Thoracic aorta (tissue), 2 donors: Measurements from ENCODE around the gene WDR18. TPM values are rescaled to one million over a fixed set of nuclear protein-coding genes. Genes with fewer than 3 reads are reported as not detected.

Experiments
- ATAC-seq: fragments of 150-250 bp; one replicate; pipeline ENCODE4 v1.8.0; 2017; ENCODE audit warnings: low read depth; ENCODE audit not compliant: insufficient number of reproducible peaks, low FRiP score
- DNase-seq: peaks from one replicate; pipeline ENCODE4 v3.0.0-alpha.2; 2020; ENCODE audit warnings: low spot score
- H3K27ac ChIP-seq, 2 donors: fragments of 200-600 bp; sonication (generic); 1 replicate in 1 of 2; 2 replicates in 1 of 2; pipeline ENCODE4 v1.5.1; 2016; ENCODE audit warnings: mild to moderate bottlenecking in 2 of 2, moderate library complexity in 2 of 2
- H3K27me3 ChIP-seq: fragments of 200-600 bp; sonication (generic); replicated peaks from 2 replicates; pipeline ENCODE4 v1.6.0; 2016; ENCODE audit warnings: mild to moderate bottlenecking; ENCODE audit not compliant: insufficient read depth
- H3K36me3 ChIP-seq: fragments of 200-600 bp; sonication (generic); one replicate; pipeline ENCODE4 v1.5.1; 2016
- H3K4me1 ChIP-seq, 2 donors: fragments of 200-600 bp; sonication (generic); 1 replicate in 1 of 2; 2 replicates in 1 of 2; pipeline versions ENCODE4 v1.5.1 to v1.6.0; 2016; ENCODE audit warnings: low read depth in 2 of 2, mild to moderate bottlenecking in 1 of 2; ENCODE audit not compliant: control insufficient read depth in 1 of 2
- H3K4me3 ChIP-seq: fragments of 200-600 bp; sonication (generic); 2 replicates; pipeline ENCODE4 v1.5.1; 2016; ENCODE audit warnings: mild to moderate bottlenecking
- H3K9me3 ChIP-seq: fragments of 200-600 bp; sonication (generic); 2 replicates; pipeline ENCODE4 v1.5.1; 2016
- total RNA-seq, 2 donors: library from RNA; depleted of rRNA; stranded (reverse); fragments of >200 nt; gene quantifications; one replicate each; pipeline versions ENCODE4 v1.1.0 to v1.2.3, GENCODE V29; 2016
- TF ChIP-seq, protein P1 (sequence below): fragments of 200-600 bp; sonication (generic); IDR thresholded peaks from one replicate; pipeline ENCODE4 v1.5.1; 2019; ENCODE audit warnings: antibody characterized with exemption

Gene WDR18
- total RNA-seq, 2 donors from 2014 or later = 6.8 to 27.6 TPM

DNA sequence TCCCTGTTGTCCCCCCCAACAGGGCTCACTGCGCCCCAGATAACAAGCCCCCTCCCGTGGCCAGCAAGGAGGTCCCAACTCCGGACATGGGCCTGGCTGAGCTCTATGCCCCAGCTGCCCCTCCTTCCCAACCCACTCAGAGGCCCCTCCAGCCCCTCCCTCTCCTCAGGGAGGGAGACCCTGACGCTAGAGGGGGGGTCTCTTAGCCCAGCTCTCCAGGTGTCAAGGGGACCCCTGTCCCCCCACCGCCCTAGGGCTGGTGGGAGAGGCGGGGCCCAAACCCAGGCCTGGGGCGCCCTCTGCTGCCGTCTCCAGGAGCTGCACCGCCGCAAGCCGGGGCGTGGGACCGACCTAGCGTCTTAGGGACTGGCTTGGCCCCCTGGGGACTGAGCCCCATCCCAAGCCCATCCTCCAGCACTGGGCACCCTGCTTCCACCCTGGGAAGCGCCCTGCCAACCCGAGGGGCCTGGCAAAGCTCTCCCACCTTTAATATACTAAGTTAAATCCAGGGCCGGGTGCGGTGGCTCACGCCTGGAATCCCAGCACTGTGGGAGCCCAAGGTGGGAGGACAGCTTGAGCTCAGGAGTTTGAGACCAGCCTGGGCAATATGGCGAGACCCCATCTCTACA is 17.5 kb downstream of the WDR18 start:
- H3K27ac ChIP-seq = no peak overlapping the region
- no peaks in the 10 kb centered on the region for H3K36me3 ChIP-seq
- DNase-seq = no peak
- peaks cover 0 to 3% of the 10 kb centered on the region in 2 donors for H3K4me1 ChIP-seq
- H3K27me3 ChIP-seq = peaks cover 7% of the 10 kb centered on the region
- no peak for ATAC-seq
- H3K4me3 ChIP-seq = peak overlapping the region; percentile 32
- TF ChIP-seq, protein P1, sequence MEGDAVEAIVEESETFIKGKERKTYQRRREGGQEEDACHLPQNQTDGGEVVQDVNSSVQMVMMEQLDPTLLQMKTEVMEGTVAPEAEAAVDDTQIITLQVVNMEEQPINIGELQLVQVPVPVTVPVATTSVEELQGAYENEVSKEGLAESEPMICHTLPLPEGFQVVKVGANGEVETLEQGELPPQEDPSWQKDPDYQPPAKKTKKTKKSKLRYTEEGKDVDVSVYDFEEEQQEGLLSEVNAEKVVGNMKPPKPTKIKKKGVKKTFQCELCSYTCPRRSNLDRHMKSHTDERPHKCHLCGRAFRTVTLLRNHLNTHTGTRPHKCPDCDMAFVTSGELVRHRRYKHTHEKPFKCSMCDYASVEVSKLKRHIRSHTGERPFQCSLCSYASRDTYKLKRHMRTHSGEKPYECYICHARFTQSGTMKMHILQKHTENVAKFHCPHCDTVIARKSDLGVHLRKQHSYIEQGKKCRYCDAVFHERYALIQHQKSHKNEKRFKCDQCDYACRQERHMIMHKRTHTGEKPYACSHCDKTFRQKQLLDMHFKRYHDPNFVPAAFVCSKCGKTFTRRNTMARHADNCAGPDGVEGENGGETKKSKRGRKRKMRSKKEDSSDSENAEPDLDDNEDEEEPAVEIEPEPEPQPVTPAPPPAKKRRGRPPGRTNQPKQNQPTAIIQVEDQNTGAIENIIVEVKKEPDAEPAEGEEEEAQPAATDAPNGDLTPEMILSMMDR = peak; percentile 91
- no peaks in the 10 kb centered on the region for H3K9me3 ChIP-seq

DNA sequence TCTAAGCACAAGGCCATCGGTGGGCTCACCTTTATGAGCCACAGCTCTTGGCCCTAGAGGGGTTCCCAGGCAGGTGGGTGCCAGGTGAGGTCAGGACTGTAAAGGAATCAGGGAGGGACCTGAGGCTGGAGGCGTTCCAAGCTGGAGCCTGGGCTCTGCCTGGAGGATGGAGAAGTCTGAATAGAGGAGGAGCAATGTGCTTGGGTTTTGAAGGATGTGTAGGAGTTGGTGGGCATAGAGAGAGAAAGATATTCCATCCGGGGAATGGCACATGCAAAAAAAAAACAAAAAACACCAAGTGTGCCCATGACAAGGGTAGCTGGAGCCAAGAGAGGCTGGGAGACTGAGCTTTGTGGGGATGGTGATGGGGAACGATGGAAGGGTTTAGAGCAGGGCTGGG is 18.5 kb downstream of the WDR18 start:
- no peaks in the 10 kb centered on the region for H3K9me3 ChIP-seq
- no peaks in the 10 kb centered on the region for H3K36me3 ChIP-seq
- no peak overlapping the region for H3K4me3 ChIP-seq
- TF ChIP-seq, protein P1 = no peak
- DNase-seq (no peak), ATAC-seq (no peak)
- peaks cover 0 to 3% of the 10 kb centered on the region in 2 donors for H3K4me1 ChIP-seq
- no peak overlapping the region for H3K27ac ChIP-seq
- H3K27me3 ChIP-seq = peaks cover 7% of the 10 kb centered on the region

DNA sequence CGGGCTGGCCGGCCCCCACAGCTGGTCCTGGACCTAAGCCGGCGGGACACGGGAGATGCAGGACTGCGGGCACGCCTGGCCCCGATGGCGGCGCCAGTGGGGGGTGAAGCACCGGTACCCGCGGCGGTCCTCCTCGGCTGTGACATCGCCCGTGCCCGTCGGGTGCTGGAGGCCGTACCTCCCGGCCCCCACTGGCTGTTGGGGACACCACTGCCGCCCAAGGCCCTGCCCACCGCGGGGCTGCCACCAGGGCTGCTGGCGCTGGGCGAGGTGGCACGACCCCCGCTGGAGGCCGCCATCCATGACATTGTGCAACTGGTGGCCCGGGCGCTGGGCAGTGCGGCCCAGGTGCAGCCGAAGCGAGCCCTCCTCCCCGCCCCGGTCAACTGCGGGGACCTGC is 19.1 kb downstream of the WDR18 start:
- Histone ChIP-seq H3K4me1 (peaks cover 0 to 3% of the 10 kb centered on the region in 2 donors), H3K27ac (no peak overlapping the region), H3K36me3 (no peaks in the 10 kb centered on the region), H3K27me3 (peaks cover 7% of the 10 kb centered on the region), H3K9me3 (no peaks in the 10 kb centered on the region), H3K4me3 (no peak overlapping the region)
- ATAC-seq = no peak
- DNase-seq = no peak
- TF ChIP-seq, protein P1 = no peak

DNA sequence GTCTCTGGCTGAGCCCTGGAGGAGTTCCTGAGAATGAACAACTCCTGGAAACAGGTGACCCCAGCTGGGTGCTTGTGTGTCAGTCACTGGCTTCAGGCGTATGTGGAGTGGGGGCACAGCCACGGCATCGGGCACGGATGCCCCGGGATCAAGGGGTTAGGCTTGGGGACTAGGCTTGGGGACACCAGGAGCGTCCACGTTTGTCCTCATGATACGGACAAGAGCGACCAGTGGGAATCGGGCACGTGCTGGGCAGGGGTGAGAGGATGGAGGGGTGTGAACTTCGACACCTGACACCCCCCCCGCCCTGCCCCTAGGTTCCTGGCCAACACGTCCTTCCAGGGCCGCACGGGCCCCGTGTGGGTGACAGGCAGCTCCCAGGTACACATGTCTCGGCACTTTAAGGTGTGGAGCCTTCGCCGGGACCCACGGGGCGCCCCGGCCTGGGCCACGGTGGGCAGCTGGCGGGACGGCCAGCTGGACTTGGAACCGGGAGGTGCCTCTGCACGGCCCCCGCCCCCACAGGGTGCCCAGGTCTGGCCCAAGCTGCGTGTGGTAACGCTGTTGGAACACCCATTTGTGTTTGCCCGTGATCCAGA is 20.2 kb downstream of the WDR18 start:
- Histone ChIP-seq H3K9me3 (no peaks in the 10 kb centered on the region), H3K27me3 (peaks cover 7% of the 10 kb centered on the region), H3K36me3 (no peaks in the 10 kb centered on the region), H3K4me3 (no peak overlapping the region), H3K4me1 (peaks cover 0 to 3% of the 10 kb centered on the region in 2 donors), H3K27ac (no peak overlapping the region)
- TF ChIP-seq, protein P1 = no peak
- no peak for DNase-seq
- no peak for ATAC-seq

DNA sequence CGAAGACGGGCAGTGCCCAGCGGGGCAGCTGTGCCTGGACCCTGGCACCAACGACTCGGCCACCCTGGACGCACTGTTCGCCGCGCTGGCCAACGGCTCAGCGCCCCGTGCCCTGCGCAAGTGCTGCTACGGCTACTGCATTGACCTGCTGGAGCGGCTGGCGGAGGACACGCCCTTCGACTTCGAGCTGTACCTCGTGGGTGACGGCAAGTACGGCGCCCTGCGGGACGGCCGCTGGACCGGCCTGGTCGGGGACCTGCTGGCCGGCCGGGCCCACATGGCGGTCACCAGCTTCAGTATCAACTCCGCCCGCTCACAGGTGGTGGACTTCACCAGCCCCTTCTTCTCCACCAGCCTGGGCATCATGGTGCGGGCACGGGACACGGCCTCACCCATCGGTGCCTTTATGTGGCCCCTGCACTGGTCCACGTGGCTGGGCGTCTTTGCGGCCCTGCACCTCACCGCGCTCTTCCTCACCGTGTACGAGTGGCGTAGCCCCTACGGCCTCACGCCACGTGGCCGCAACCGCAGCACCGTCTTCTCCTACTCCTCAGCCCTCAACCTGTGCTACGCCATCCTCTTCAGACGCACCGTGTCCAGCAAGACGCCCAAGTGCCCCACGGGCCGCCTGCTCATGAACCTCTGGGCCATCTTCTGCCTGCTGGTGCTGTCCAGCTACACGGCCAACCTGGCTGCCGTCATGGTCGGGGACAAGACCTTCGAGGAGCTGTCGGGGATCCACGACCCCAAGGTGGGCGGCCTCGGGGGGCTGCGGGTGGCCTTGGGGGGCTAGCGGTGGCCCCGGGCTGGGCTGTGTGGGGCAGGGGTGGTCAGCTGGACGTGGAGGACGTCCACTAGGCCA is 20.9 kb downstream of the WDR18 start:
- H3K27me3 ChIP-seq = peaks cover 7% of the 10 kb centered on the region
- no peak for DNase-seq
- H3K4me3 ChIP-seq = no peak overlapping the region
- H3K36me3 ChIP-seq = peaks cover 5% of the 10 kb centered on the region
- TF ChIP-seq, protein P1 = no peak
- ATAC-seq = no peak
- H3K27ac ChIP-seq = no peak overlapping the region
- no peaks in the 10 kb centered on the region for H3K9me3 ChIP-seq
- peaks cover 0 to 3% of the 10 kb centered on the region in 2 donors for H3K4me1 ChIP-seq
